Liver (tissue), 9 donors: ENCODE data around the gene PLK1. TPM values are rescaled to one million over a fixed set of nuclear protein-coding genes. Genes with fewer than 3 reads are reported as not detected.

Experiments used
- DNase-seq: peaks from one replicate; pipeline ENCODE4 v3.0.0-alpha.2; 2017; ENCODE audit warnings: low spot score
- H3K27ac ChIP-seq, 2 donors: one replicate each; pipeline ENCODE4 v1.7.0; 2013; ENCODE audit warnings: inconsistent platforms in 2 of 2, low read length in 2 of 2, control low read depth in 1 of 2, low read depth in 1 of 2, mild to moderate bottlenecking in 1 of 2
- H3K27me3 ChIP-seq, 4 donors: one replicate each; pipeline versions ENCODE4 v1.6.1 to v1.7.0; 2013; ENCODE audit warnings: low read length in 3 of 4, inconsistent platforms in 1 of 4, mild to moderate bottlenecking in 1 of 4, moderate library complexity in 1 of 4; ENCODE audit not compliant: control insufficient read depth in 4 of 4, insufficient read depth in 4 of 4
- H3K36me3 ChIP-seq, 4 donors: one replicate each; pipeline versions ENCODE4 v1.6.1 to v1.7.0; 2013; ENCODE audit warnings: low read length in 3 of 4, mild to moderate bottlenecking in 3 of 4, low read depth in 1 of 4, moderate library complexity in 1 of 4; ENCODE audit not compliant: control insufficient read depth in 4 of 4, insufficient read depth in 3 of 4
- H3K4me1 ChIP-seq, 4 donors: one replicate each; pipeline versions ENCODE4 v1.6.1 to v1.7.0; 2013; ENCODE audit warnings: low read length in 3 of 4, mild to moderate bottlenecking in 3 of 4, moderate library complexity in 1 of 4; ENCODE audit not compliant: control insufficient read depth in 4 of 4, insufficient read depth in 4 of 4
- H3K4me3 ChIP-seq, 3 donors: one replicate each; pipeline versions ENCODE4 v1.6.1 to v1.7.0; 2013; ENCODE audit warnings: low read length in 3 of 3, control low read depth in 1 of 3, low read depth in 1 of 3, mild to moderate bottlenecking in 1 of 3
- H3K9ac ChIP-seq, 2 donors: one replicate each; pipeline ENCODE4 v1.7.0; 2013; ENCODE audit warnings: low read length in 2 of 2, mild to moderate bottlenecking in 2 of 2, moderate library complexity in 2 of 2, control low read depth in 1 of 2, low read depth in 1 of 2
- H3K9me3 ChIP-seq, 4 donors: one replicate each; pipeline versions ENCODE4 v1.6.1 to v1.7.0; 2013; ENCODE audit warnings: low read length in 3 of 4; ENCODE audit not compliant: control insufficient read depth in 4 of 4
- ATF3 ChIP-seq: IDR thresholded peaks from 2 replicates; pipeline ENCODE4 v1.6.1; 2016; ENCODE audit warnings: antibody characterized with exemption
- CTCF ChIP-seq: fragments of 150-350 bp; IDR thresholded peaks from 2 replicates; pipeline ENCODE4 v1.5.1; 2017; ENCODE audit warnings: improper control_type of control experiment, low read depth, low read length; ENCODE audit not compliant: missing input control
- EGR1 ChIP-seq, 2 donors: IDR thresholded peaks; 2 replicates each; pipeline ENCODE4 v1.6.1; 2016 to 2018; ENCODE audit warnings: antibody characterized with exemption in 2 of 2, low read depth in 2 of 2
- FOXA2 ChIP-seq: IDR thresholded peaks from 2 replicates; pipeline ENCODE4 v1.6.1; 2016; ENCODE audit warnings: antibody characterized with exemption
- GABPA ChIP-seq, 2 donors: IDR thresholded peaks in 1 of 2; conservative IDR thresholded peaks in 1 of 2; 2 replicates each; pipeline ENCODE4 v1.6.1; 2016; ENCODE audit warnings: antibody characterized with exemption in 2 of 2, mild to moderate bottlenecking in 1 of 2, moderate library complexity in 1 of 2
- HNF4A ChIP-seq, 2 donors: conservative IDR thresholded peaks; 2 replicates each; pipeline ENCODE4 v1.6.1; 2016; ENCODE audit warnings: antibody characterized with exemption in 2 of 2, mild to moderate bottlenecking in 2 of 2
- HNF4G ChIP-seq: IDR thresholded peaks from 2 replicates; pipeline ENCODE4 v1.6.1; 2016; ENCODE audit warnings: antibody characterized with exemption
- JUND ChIP-seq, 2 donors: IDR thresholded peaks; 2 replicates each; pipeline ENCODE4 v1.6.1; 2016; ENCODE audit warnings: antibody characterized with exemption in 2 of 2
- MAX ChIP-seq: IDR thresholded peaks from 2 replicates; pipeline ENCODE4 v1.6.1; 2016; ENCODE audit warnings: antibody characterized with exemption
- NR2F2 ChIP-seq: IDR thresholded peaks from 2 replicates; pipeline ENCODE4 v1.6.1; 2016; ENCODE audit warnings: antibody characterized with exemption
- RAD21 ChIP-seq, 2 donors: IDR thresholded peaks; 2 replicates each; pipeline ENCODE4 v1.6.1; 2016; ENCODE audit warnings: antibody characterized with exemption in 2 of 2, mild to moderate bottlenecking in 2 of 2
- RXRA ChIP-seq, 2 donors: IDR thresholded peaks; 2 replicates each; pipeline ENCODE4 v1.6.1; 2017 to 2018; ENCODE audit warnings: antibody characterized with exemption in 2 of 2, mild to moderate bottlenecking in 1 of 2
- SP1 ChIP-seq: IDR thresholded peaks from 2 replicates; pipeline ENCODE4 v1.6.1; 2018; ENCODE audit warnings: antibody characterized with exemption, mild to moderate bottlenecking
- TAF1 ChIP-seq: conservative IDR thresholded peaks from 2 replicates; pipeline ENCODE4 v1.6.1; 2016; ENCODE audit warnings: antibody characterized with exemption, mild to moderate bottlenecking
- YY1 ChIP-seq: IDR thresholded peaks from 2 replicates; pipeline ENCODE4 v1.6.1; 2016; ENCODE audit warnings: antibody characterized with exemption, mild to moderate bottlenecking
- ZBTB33 ChIP-seq: IDR thresholded peaks from 2 replicates; pipeline ENCODE4 v1.6.1; 2016; ENCODE audit warnings: antibody characterized with exemption
- WGBS: extraction: QIAGEN DNeasy Blood & Tissue Kit; methylation state at CpG from one replicate; pipeline ENCODE4 v1.1.7; 2013; 5-methylcytosine and 5-hydroxymethylcytosine counted together
- polyA plus RNA-seq, 2 donors: library from polyadenylated mRNA; stranded (reverse) in 1 of 2; unstranded in 1 of 2; fragments of 200-250 nt in 1 of 2; fragments of >200 nt in 1 of 2; fragmentation: Nextera tagmentation in 1 of 2; extraction: Ambion mirVana in 1 of 2; gene quantifications; one replicate each; pipeline versions ENCODE4 v1.2.1 to v1.2.3, GENCODE V29; 2013 to 2015
- total RNA-seq, 2 donors: library from RNA; depleted of rRNA; stranded (reverse); fragments of >200 nt; gene quantifications; one replicate each; pipeline ENCODE4 v1.2.3, GENCODE V29; 2014
- donor health status: healthy.
- donor health status: healthy.
- donor health status: healthy.
- donor health status: healthy.
- donor health status: healthy.

PLK1 gene
- total and polyA plus RNA-seq, 4 donors: 0.33 to 30.3 (median 2.3) TPM

GRCh38 chr16:23640931-23641765, 37.5 kb upstream of the PLK1 start, which contains the start of the genes DCTN5 and PALB2:
DCTN5 (plus strand) TSS chr16:23641466; CDS start chr16:23641543, 77 bp downstream.
PALB2 (minus strand) TSS chr16:23641310; CDS start chr16:23641157, 153 bp downstream.
- Histone ChIP-seq H3K4me3 (peak within 1 kb of the TSS; percentile 86 to 100 (median 97)), H3K9ac (peak within 1 kb of the TSS; percentile 78 to 97), H3K4me1 (peaks cover 3 to 23% (median 20%) of the 10 kb centered on the region in 4 donors), H3K36me3 (peaks cover 6 to 11% (median 8%) of the 10 kb centered on the region in 4 donors), H3K27ac (peak within 1 kb of the TSS; percentile 69), H3K9me3 (no peaks in the 10 kb centered on the region), H3K27me3 (no peaks in the 10 kb centered on the region)
- TF ChIP-seq FOXA2 (no peak), GABPA (IDR thresholded peaks at IDR 0.05 in 1 of 2, conservative IDR thresholded peaks at IDR 0.05 in 1 of 2) (peak; percentile 95 to 96), JUND (IDR thresholded peaks at IDR 0.05) (no peak), CTCF (no peak), MAX (peak; percentile 90), YY1 (peak; percentile 94), SP1 (peak; percentile 59), ATF3 (no peak), NR2F2 (peak; percentile 55), TAF1 (no peak), RAD21 (IDR thresholded peaks at IDR 0.05) (no peak), EGR1 (IDR thresholded peaks at IDR 0.05; ENCODE audit: low read depth in 2 of 2) (peak in 1 of 2 donors; percentile 33), HNF4G (no peak), HNF4A (conservative IDR thresholded peaks at IDR 0.05) (peak; percentile 14 to 47), RXRA (IDR thresholded peaks at IDR 0.05) (peak; percentile 7 to 13)
- DNase-seq: peak; percentile 88
- WGBS: under 1% methylated on average over 64 of the region's 64 CpGs

- peaks cover 3 to 23% (median 20%) of the 10 kb centered on the region in 4 donors for H3K4me1 ChIP-seq
- H3K4me3 ChIP-seq: peak overlapping the region; percentile 86 to 100 (median 97)
- 76% methylated on average over 14 of the region's 14 CpGs for WGBS
- H3K27me3 ChIP-seq: no peaks in the 10 kb centered on the region
- no peak for DNase-seq
- peak overlapping the region in 1 of 2 donors; percentile 37 for H3K9ac ChIP-seq
- no peak for TF ChIP-seq ZBTB33
- TF ChIP-seq RXRA (IDR thresholded peaks at IDR 0.05): no peak
- TF ChIP-seq CTCF: no peak
- TF ChIP-seq YY1: no peak
- TF ChIP-seq RAD21 (IDR thresholded peaks at IDR 0.05): no peak
- TF ChIP-seq JUND (IDR thresholded peaks at IDR 0.05): no peak
- no peak for TF ChIP-seq MAX
- TF ChIP-seq ATF3: no peak
- no peak for TF ChIP-seq FOXA2
- no peak for TF ChIP-seq GABPA (IDR thresholded peaks at IDR 0.05 in 1 of 2, conservative IDR thresholded peaks at IDR 0.05 in 1 of 2)
- no peak for TF ChIP-seq HNF4G
- TF ChIP-seq TAF1: no peak
- H3K9me3 ChIP-seq: no peaks in the 10 kb centered on the region
- peaks cover 5 to 11% (median 10%) of the 10 kb centered on the region in 4 donors for H3K36me3 ChIP-seq
- H3K27ac ChIP-seq: no peak overlapping the region
These were observed 36.4 kb upstream of the PLK1 start for GRCh38 chr16:23642246-23642774.
